Endothelial cell of umbilical vein (primary cell): Measurements from ENCODE around the gene TTC21B. TPM values are rescaled to one million over a fixed set of nuclear protein-coding genes. Genes with fewer than 3 reads are reported as not detected.

Source experiments
- BruUV-seq: library from RNA; stranded (reverse); fragments of 400-500 nt; replicated peaks from 2 replicates; lab custom pipeline; 2021; lab: Mats Ljungman, UMichigan
- CTCF ChIA-PET: fragments of 300-600, 350-600 bp; sonication (Branson Sonifier 250); formaldehyde crosslinking; loops from one replicate; lab custom pipeline; 2021; ENCODE audit warnings: antibody characterized with exemption, inconsistent platforms; lab: Charles Lee
- POLR2A ChIA-PET: fragments of 300-600, 350-600 bp; sonication (Branson Sonifier 250); formaldehyde crosslinking; loops from one replicate; lab custom pipeline; 2021; ENCODE audit warnings: antibody characterized with exemption, inconsistent platforms; lab: Charles Lee
- DNase-seq: peaks from one replicate; pipeline ENCODE4 v3.0.0-alpha.2; 2011; ENCODE audit warnings: low read depth, low spot score
- FAIRE-seq: peaks from 2 replicates; lab custom pipeline; 2011; peaks lifted over from hg19 to GRCh38; lab: Jason Lieb, UNC
- H2AFZ ChIP-seq: 2 replicates; pipeline ENCODE4 v1.6.0; 2012; ENCODE audit warnings: low read depth, low read length, control low read depth, inconsistent platforms
- H3K27ac ChIP-seq: 2 replicates; pipeline ENCODE4 v1.5.1; 2011; ENCODE audit warnings: low read depth, mild to moderate bottlenecking, control low read depth, low read length, moderate library complexity; ENCODE audit not compliant: insufficient read depth
- H3K27me3 ChIP-seq, 2 experiments: 2 replicates each; pipeline versions ENCODE4 v1.6.0 to v1.6.1; 2011; ENCODE audit warnings: low read length in 2 of 2, mixed read lengths in 1 of 2; ENCODE audit not compliant: control insufficient read depth in 2 of 2, insufficient read depth in 2 of 2
- H3K36me3 ChIP-seq, 2 experiments: 2 replicates in 1 of 2; 3 replicates in 1 of 2; pipeline ENCODE4 v1.5.1; 2011; ENCODE audit warnings: low read length in 2 of 2, mild to moderate bottlenecking in 1 of 2, moderate library complexity in 1 of 2; ENCODE audit not compliant: control insufficient read depth in 2 of 2, insufficient read depth in 2 of 2; ENCODE audit errors: extremely low read depth in 1 of 2
- H3K4me1 ChIP-seq: 3 replicates; pipeline ENCODE4 v1.5.1; 2011; ENCODE audit warnings: mild to moderate bottlenecking, low read length; ENCODE audit not compliant: control insufficient read depth, insufficient read depth; ENCODE audit errors: extremely low read depth
- H3K4me2 ChIP-seq: 2 replicates; pipeline ENCODE4 v1.6.1; 2011; ENCODE audit warnings: low read length, control low read depth, mixed read lengths; ENCODE audit not compliant: insufficient read depth
- H3K4me3 ChIP-seq, 3 experiments: fragments of 200-600 bp in 1 of 3; sonication (generic), shearing (Covaris generic) in 1 of 3; replicated peaks in 1 of 3; 2 replicates each; pipeline ENCODE4 v1.5.1; 2011 to 2016; ENCODE audit warnings: control low read depth in 3 of 3, low read length in 3 of 3, mild to moderate bottlenecking in 2 of 3, inconsistent platforms in 1 of 3, low read depth in 1 of 3, moderate library complexity in 1 of 3; ENCODE audit not compliant: insufficient read depth in 1 of 3
- H3K79me2 ChIP-seq: 2 replicates; pipeline ENCODE4 v1.6.0; 2012; ENCODE audit warnings: low read length, inconsistent platforms; ENCODE audit not compliant: control insufficient read depth, insufficient read depth
- H3K9ac ChIP-seq: replicated peaks from 2 replicates; pipeline ENCODE3; 2011; ENCODE audit warnings: low read length, control low read depth; ENCODE audit not compliant: insufficient read depth; ENCODE audit errors: extremely low read depth
- H3K9me1 ChIP-seq: replicated peaks from 3 replicates; pipeline ENCODE4 v1.6.0; 2011; ENCODE audit warnings: mild to moderate bottlenecking, low read length; ENCODE audit not compliant: control insufficient read depth, insufficient read depth; ENCODE audit errors: extremely low read depth
- H3K9me3 ChIP-seq: replicated peaks from 2 replicates; pipeline ENCODE4 v1.5.1; 2012; ENCODE audit warnings: low read length, inconsistent platforms; ENCODE audit not compliant: control insufficient read depth, insufficient read depth
- H4K20me1 ChIP-seq: replicated peaks from 2 replicates; pipeline ENCODE3; 2011; ENCODE audit warnings: mild to moderate bottlenecking, low read length; ENCODE audit not compliant: control insufficient read depth, insufficient read depth; ENCODE audit errors: extremely low read depth
- EZH2 ChIP-seq: IDR thresholded peaks from 2 replicates; pipeline ENCODE4 v1.6.1; 2012; ENCODE audit warnings: borderline replicate concordance, low read depth, mild to moderate bottlenecking, moderate library complexity, low read length, inconsistent platforms; ENCODE audit not compliant: severe bottlenecking
- FOS ChIP-seq: IDR thresholded peaks from 2 replicates; pipeline ENCODE4 v1.6.1; 2011; ENCODE audit warnings: mild to moderate bottlenecking, low read length, moderate library complexity, borderline replicate concordance; ENCODE audit not compliant: insufficient read depth
- GATA2 ChIP-seq: IDR thresholded peaks from 2 replicates; pipeline ENCODE4 v1.7.0; 2011; ENCODE audit warnings: low read depth, mild to moderate bottlenecking, moderate library complexity, mixed read lengths, low read length; ENCODE audit not compliant: insufficient read length, insufficient read depth
- JUN ChIP-seq: IDR thresholded peaks from 2 replicates; pipeline ENCODE4 v1.6.1; 2011; ENCODE audit warnings: borderline replicate concordance, low read depth; ENCODE audit not compliant: insufficient read length, insufficient read depth
- MYC ChIP-seq: IDR thresholded peaks from one replicate; pipeline ENCODE4 v1.6.1; 2011; ENCODE audit warnings: mild to moderate bottlenecking, low read depth, low read length
- POLR2A ChIP-seq: IDR thresholded peaks from 2 replicates; pipeline ENCODE4 v1.6.1; 2012; ENCODE audit warnings: low read depth, mild to moderate bottlenecking, control low read depth, low read length
- POLR2AphosphoS5 ChIP-seq: IDR thresholded peaks from 2 replicates; pipeline ENCODE4 v1.6.1; 2012; ENCODE audit warnings: low read depth, mild to moderate bottlenecking, control low read depth, low read length, moderate library complexity; ENCODE audit not compliant: insufficient read depth
- dilution Hi-C: fragments of 300-500 bp; cut with MboI; formaldehyde crosslinking; loops from one replicate; pipeline ENCODE4 v1.15.0; 2019; ENCODE audit warnings: low sequenced_read_pairs; ENCODE audit not compliant: extremely low pct_ligation_motif_present
- intact Hi-C: fragments of 100-400 bp; cut with micrococcal nuclease; formaldehyde crosslinking; loops from one replicate; pipeline ENCODE4 v1.10.0; 2022
- polyA plus RNA-seq, 4 experiments: library from polyadenylated mRNA; depleted of rRNA in 3 of 4; stranded (reverse) in 3 of 4; unstranded in 1 of 4; fragments of >200 nt; gene quantifications; 2 replicates each; pipeline versions ENCODE4 v1.2.1 to v1.2.3, GENCODE V29; 2011 to 2012; ENCODE audit warnings: missing spikeins in 1 of 4
- total RNA-seq: library from RNA; stranded (reverse); gene quantifications from 2 replicates; pipeline ENCODE4 v1.2.3, GENCODE V29; 2021
- TF ChIP-seq, protein P1 (sequence below), 2 donors: IDR thresholded peaks; 1 replicate in 1 of 2; 2 replicates in 1 of 2; pipeline ENCODE4 v1.5.1; 2011; ENCODE audit warnings: low read length in 2 of 2, mild to moderate bottlenecking in 2 of 2, moderate library complexity in 2 of 2, control low read depth in 1 of 2, inconsistent platforms in 1 of 2, low read depth in 1 of 2; ENCODE audit not compliant: insufficient read depth in 1 of 2; ENCODE audit errors: extremely low read depth in 1 of 2
- TF ChIP-seq, protein P2 (sequence below): IDR thresholded peaks from 2 replicates; pipeline ENCODE4 v1.6.1; 2011; ENCODE audit not compliant: insufficient read depth, insufficient read length

TTC21B gene
- total and polyA plus RNA-seq, 2 donors (not counting 3 experiments of a cell fraction or from before 2014, with no cell fraction given): 8.0 to 21.9 TPM

DNA sequence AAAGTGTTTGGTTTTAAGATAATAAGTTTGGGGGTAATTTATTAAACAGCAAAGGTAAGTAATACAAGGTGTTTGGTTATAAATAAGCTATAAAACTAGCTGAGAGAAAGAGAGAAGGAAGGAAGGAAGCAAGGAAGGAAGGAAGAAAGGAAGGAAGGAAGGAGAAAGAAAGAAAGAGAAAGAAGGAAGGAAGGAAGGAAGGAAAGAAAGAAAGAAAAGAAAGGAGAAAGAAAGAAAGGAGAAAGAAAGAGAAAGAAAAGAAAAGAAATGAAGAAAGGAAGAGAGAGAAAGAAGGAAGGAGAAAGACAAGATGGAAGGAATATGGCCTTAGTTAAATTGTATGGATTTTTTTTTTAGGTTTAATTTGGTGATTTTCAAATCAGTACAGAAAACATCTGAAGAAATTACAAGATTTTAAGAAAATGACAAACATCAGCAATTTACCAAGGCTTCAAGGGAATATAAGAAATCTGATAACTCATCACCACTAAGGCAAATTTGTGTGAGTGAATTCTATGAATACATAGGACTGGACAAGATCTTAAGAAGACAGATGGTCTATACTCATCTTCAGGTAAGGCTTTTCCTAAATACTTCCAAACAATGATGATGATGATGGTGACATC, 113.1 kb downstream of the TTC21B start:
- dilution Hi-C loops: no loop called here
- ChIA-PET POLR2A (no interaction called here), CTCF (interaction anchor here (1.1 kb wide), 1 partner anchor 287 kb away, joined by 3 read pairs; the partner anchor contains the start of gene SCN1A)
- no peak for TF ChIP-seq MYC
- H3K9me3 ChIP-seq: no peaks in the 10 kb centered on the region
- DNase-seq: no peak
- intact Hi-C loops: no loop called here
- no peak overlapping the region for H2AFZ ChIP-seq
- no peak overlapping the region for H3K9ac ChIP-seq
- H4K20me1 ChIP-seq: no peaks in the 10 kb centered on the region
- no peak for FAIRE-seq
- H3K79me2 ChIP-seq: no peaks in the 10 kb centered on the region
- no peaks in the 10 kb centered on the region for H3K27me3 ChIP-seq
- H3K4me2 ChIP-seq: no peak overlapping the region
- H3K36me3 ChIP-seq: no peaks in the 10 kb centered on the region
- BruUV-seq: no TSS peak
- H3K4me1 ChIP-seq: no peaks in the 10 kb centered on the region
- no peak overlapping the region for H3K4me3 ChIP-seq
- no peak overlapping the region for H3K27ac ChIP-seq
- H3K9me1 ChIP-seq: no peaks in the 10 kb centered on the region

DNA sequence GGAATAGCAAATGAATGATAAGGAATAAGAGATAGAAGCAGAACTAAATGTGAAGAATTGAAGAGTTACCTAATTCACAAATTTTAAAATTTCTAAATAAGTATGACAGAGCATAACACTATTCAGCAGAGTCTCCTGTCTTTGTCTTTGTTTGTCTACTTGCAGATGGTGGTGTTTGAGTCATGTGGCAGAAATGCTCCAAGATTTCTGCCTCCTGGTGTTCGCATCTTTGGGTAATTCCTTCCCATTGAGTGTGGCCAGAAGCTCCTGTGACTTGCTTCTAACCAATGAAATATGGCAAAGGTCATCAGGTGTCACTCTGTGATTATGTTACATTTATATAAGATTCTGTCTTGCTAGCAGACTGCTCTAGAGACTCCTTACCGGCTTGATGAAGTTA, 114.0 kb downstream of the TTC21B start:
- no peaks in the 10 kb centered on the region for H3K36me3 ChIP-seq
- no peak overlapping the region for H3K4me2 ChIP-seq
- H3K27ac ChIP-seq: no peak overlapping the region
- H3K27me3 ChIP-seq: no peaks in the 10 kb centered on the region
- POLR2A ChIA-PET: no interaction called here
- no peaks in the 10 kb centered on the region for H3K79me2 ChIP-seq
- no TSS peak for BruUV-seq
- FAIRE-seq (no peak), DNase-seq (no peak)
- TF ChIP-seq JUN: no peak
- TF ChIP-seq MYC: no peak
- TF ChIP-seq POLR2AphosphoS5: no peak
- TF ChIP-seq GATA2: no peak
- TF ChIP-seq, protein P1, sequence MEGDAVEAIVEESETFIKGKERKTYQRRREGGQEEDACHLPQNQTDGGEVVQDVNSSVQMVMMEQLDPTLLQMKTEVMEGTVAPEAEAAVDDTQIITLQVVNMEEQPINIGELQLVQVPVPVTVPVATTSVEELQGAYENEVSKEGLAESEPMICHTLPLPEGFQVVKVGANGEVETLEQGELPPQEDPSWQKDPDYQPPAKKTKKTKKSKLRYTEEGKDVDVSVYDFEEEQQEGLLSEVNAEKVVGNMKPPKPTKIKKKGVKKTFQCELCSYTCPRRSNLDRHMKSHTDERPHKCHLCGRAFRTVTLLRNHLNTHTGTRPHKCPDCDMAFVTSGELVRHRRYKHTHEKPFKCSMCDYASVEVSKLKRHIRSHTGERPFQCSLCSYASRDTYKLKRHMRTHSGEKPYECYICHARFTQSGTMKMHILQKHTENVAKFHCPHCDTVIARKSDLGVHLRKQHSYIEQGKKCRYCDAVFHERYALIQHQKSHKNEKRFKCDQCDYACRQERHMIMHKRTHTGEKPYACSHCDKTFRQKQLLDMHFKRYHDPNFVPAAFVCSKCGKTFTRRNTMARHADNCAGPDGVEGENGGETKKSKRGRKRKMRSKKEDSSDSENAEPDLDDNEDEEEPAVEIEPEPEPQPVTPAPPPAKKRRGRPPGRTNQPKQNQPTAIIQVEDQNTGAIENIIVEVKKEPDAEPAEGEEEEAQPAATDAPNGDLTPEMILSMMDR (IDR thresholded peaks at IDR 0.05; ENCODE audit: extremely low read depth in 1 of 2, insufficient read depth in 1 of 2, low read depth in 1 of 2, low read length in 2 of 2): no peak
- TF ChIP-seq, protein P2, sequence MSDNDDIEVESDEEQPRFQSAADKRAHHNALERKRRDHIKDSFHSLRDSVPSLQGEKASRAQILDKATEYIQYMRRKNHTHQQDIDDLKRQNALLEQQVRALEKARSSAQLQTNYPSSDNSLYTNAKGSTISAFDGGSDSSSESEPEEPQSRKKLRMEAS: no peak
- no peak for TF ChIP-seq FOS
- TF ChIP-seq EZH2: no peak
- no peak for TF ChIP-seq POLR2A
- H3K9me1 ChIP-seq: no peaks in the 10 kb centered on the region
- H3K9me3 ChIP-seq: no peaks in the 10 kb centered on the region
- H4K20me1 ChIP-seq: no peaks in the 10 kb centered on the region
- no peak overlapping the region for H2AFZ ChIP-seq
- no peaks in the 10 kb centered on the region for H3K4me1 ChIP-seq
- CTCF ChIA-PET: interaction anchor here (1.1 kb wide), 2 partner anchors 10 to 288 kb away, joined by 3 to 4 read pairs; partner anchors contain the start of gene SCN1A
- no peak overlapping the region for H3K9ac ChIP-seq
- intact Hi-C loops (no loop called here), dilution Hi-C loops (no loop called here)
- no peak overlapping the region for H3K4me3 ChIP-seq
